ENCODE data around the gene VAMP8.

- no peak for TF ChIP-seq GATA3 (IDR thresholded peaks at IDR 0.05; ENCODE audit: low read depth, low read length)
- TF ChIP-seq GATA2 (IDR thresholded peaks at IDR 0.05; ENCODE audit: low read depth, low read length) = no peak
These were observed 34.6 kb upstream of the VAMP8 start for GRCh38 chr2:85542777-85543176.
